Measurements from ENCODE around the gene ME1. TPM values are rescaled to one million over a fixed set of nuclear protein-coding genes. Genes with fewer than 3 reads are reported as not detected.
A peak's percentile ranks its signal among the peaks of the same experiment; 100 is the strongest.

ME1 gene
- total and polyA plus RNA-seq, 2 of the 13 experiments (the other 11 are each of a cell fraction or from before 2014, with no cell fraction given): not detected

- TF ChIP-seq, protein P1, sequence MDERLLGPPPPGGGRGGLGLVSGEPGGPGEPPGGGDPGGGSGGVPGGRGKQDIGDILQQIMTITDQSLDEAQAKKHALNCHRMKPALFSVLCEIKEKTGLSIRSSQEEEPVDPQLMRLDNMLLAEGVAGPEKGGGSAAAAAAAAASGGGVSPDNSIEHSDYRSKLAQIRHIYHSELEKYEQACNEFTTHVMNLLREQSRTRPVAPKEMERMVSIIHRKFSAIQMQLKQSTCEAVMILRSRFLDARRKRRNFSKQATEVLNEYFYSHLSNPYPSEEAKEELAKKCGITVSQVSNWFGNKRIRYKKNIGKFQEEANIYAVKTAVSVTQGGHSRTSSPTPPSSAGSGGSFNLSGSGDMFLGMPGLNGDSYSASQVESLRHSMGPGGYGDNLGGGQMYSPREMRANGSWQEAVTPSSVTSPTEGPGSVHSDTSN (CRISPR knock-in tag; IDR thresholded peaks at IDR 0.05): no peak
- TF ChIP-seq ZNF326 (CRISPR knock-in tag; IDR thresholded peaks at IDR 0.05; ENCODE audit: borderline replicate concordance) (no peak), TFAP4 (IDR thresholded peaks at IDR 0.05; ENCODE audit: borderline replicate concordance, low read depth) (peak; percentile 57; the same call in 1 of the 2 replicates), HMG20B (CRISPR knock-in tag; conservative IDR thresholded peaks at IDR 0.05) (no peak), TARDBP (CRISPR knock-in tag; IDR thresholded peaks at IDR 0.05) (peak; percentile 68; the same call in 1 of the 2 replicates), ZNF839 (CRISPR knock-in tag; IDR thresholded peaks at IDR 0.05; ENCODE audit: borderline replicate concordance) (no peak), ZC3H13 (CRISPR knock-in tag; IDR thresholded peaks at IDR 0.05) (peak; percentile 60; the same call in 1 of the 2 replicates), SAP130 (CRISPR knock-in tag; IDR thresholded peaks at IDR 0.05; ENCODE audit: low read depth) (peak; percentile 86), SMC3 (IDR thresholded peaks at IDR 0.05; ENCODE audit: low read length) (no peak), ISX (CRISPR knock-in tag; conservative IDR thresholded peaks at IDR 0.05) (no peak), ZNF354B (CRISPR knock-in tag; IDR thresholded peaks at IDR 0.05) (0 out of 2 replicates have a peak, but pooled peaks have one; percentile 45), IRF9 (CRISPR knock-in tag; IDR thresholded peaks at IDR 0.05; ENCODE audit: borderline replicate concordance) (no peak), TRIM22 (IDR thresholded peaks at IDR 0.05) (no peak), ZKSCAN8 (CRISPR knock-in tag; IDR thresholded peaks at IDR 0.05; ENCODE audit: borderline replicate concordance) (no peak), STAT5B (CRISPR knock-in tag; IDR thresholded peaks at IDR 0.05) (no peak), NR2F2 (IDR thresholded peaks at IDR 0.05; ENCODE audit: borderline replicate concordance, low read depth) (no peak), ZIK1 (CRISPR knock-in tag; IDR thresholded peaks at IDR 0.05; ENCODE audit: borderline replicate concordance, low read depth) (peak; percentile 78), ZNF644 (CRISPR knock-in tag; IDR thresholded peaks at IDR 0.05; ENCODE audit: low read depth) (no peak), MED1 (CRISPR knock-in tag; IDR thresholded peaks at IDR 0.05) (peak; percentile 81), NR2C2 (CRISPR knock-in tag; IDR thresholded peaks at IDR 0.05; ENCODE audit: borderline replicate concordance) (0 out of 2 replicates have a peak, but pooled peaks have one; percentile 35), FOXJ3 (CRISPR knock-in tag; IDR thresholded peaks at IDR 0.05; ENCODE audit: borderline replicate concordance) (no peak), ATF7-NPFF (CRISPR knock-in tag; IDR thresholded peaks at IDR 0.05; ENCODE audit: low read depth) (peak; percentile 59), HIVEP1 (CRISPR knock-in tag; IDR thresholded peaks at IDR 0.05) (peak; percentile 66; the same call in 1 of the 2 replicates), TMF1 (CRISPR knock-in tag; IDR thresholded peaks at IDR 0.05; ENCODE audit: low read depth) (no peak)
- TF ChIP-seq, protein P2, sequence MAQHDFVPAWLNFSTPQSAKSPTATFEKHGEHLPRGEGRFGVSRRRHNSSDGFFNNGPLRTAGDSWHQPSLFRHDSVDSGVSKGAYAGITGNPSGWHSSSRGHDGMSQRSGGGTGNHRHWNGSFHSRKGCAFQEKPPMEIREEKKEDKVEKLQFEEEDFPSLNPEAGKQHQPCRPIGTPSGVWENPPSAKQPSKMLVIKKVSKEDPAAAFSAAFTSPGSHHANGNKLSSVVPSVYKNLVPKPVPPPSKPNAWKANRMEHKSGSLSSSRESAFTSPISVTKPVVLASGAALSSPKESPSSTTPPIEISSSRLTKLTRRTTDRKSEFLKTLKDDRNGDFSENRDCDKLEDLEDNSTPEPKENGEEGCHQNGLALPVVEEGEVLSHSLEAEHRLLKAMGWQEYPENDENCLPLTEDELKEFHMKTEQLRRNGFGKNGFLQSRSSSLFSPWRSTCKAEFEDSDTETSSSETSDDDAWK (CRISPR knock-in tag; IDR thresholded peaks at IDR 0.05): no peak
Observed at GRCh38 chr6:83192871-83193746, 237.7 kb downstream of the ME1 start, which contains the start of the genes PGM3 and RWDD2A (continued).
